HEK293 (cell line): ENCODE data around the gene FOLR1.

Experiments used
- CTCF ChIA-PET: fragments of 350-600 bp; formaldehyde crosslinking; extraction: SDS; loops from one replicate; lab custom pipeline; 2021; ENCODE audit warnings: antibody characterized with exemption; lab: Yijun Ruan, JAX
- POLR2A ChIA-PET: fragments of 300-600 bp; formaldehyde crosslinking; extraction: SDS; loops from one replicate; lab custom pipeline; 2020; ENCODE audit warnings: antibody characterized with exemption, inconsistent platforms; lab: Yijun Ruan, JAX
- H3K27ac ChIP-seq: fragments of 200-500 bp; sonication (Bioruptor generic); 2 replicates; pipeline ENCODE4 v1.5.1; 2014; ENCODE audit warnings: low read depth, low read length, control low read depth, inconsistent platforms; ENCODE audit errors: extremely low read depth
- H3K36me3 ChIP-seq, 2 experiments: fragments of 200-500 bp in 1 of 2; sonication (Bioruptor generic) in 1 of 2; 1 replicate in 1 of 2; 2 replicates in 1 of 2; pipeline ENCODE4 v1.5.1; 2014 to 2017; ENCODE audit warnings: inconsistent platforms in 2 of 2, low read length in 2 of 2; ENCODE audit not compliant: control insufficient read depth in 2 of 2, insufficient read depth in 1 of 2
- H3K4me1 ChIP-seq: fragments of 200-500 bp; sonication (Bioruptor generic); 2 replicates; pipeline ENCODE4 v1.5.1; 2014; ENCODE audit warnings: mild to moderate bottlenecking, low read length, inconsistent platforms; ENCODE audit not compliant: control insufficient read depth, insufficient read depth
- H3K4me3 ChIP-seq: 2 replicates; pipeline ENCODE4 v1.5.1; 2011; ENCODE audit warnings: low read depth, mild to moderate bottlenecking, control low read depth, low read length, moderate library complexity
- H3K9me3 ChIP-seq: fragments of 200-500 bp; sonication (Bioruptor generic); 2 replicates; pipeline ENCODE4 v1.5.1; 2014; ENCODE audit warnings: low read depth, low read length, inconsistent platforms; ENCODE audit not compliant: control insufficient read depth, insufficient read depth
- BCL11B ChIP-seq: fragments of 450-650 bp; formaldehyde crosslinking; IDR thresholded peaks from 2 replicates; pipeline ENCODE4 v1.5.1; 2016; ENCODE audit warnings: low read depth, missing biosample characterization, missing genetic modification characterization
- GLIS1 ChIP-seq: fragments of 450-650 bp; formaldehyde crosslinking; IDR thresholded peaks from 2 replicates; pipeline ENCODE4 v1.5.1; 2016; ENCODE audit warnings: missing biosample characterization, missing genetic modification characterization
- GLIS2 ChIP-seq: fragments of 450-650 bp; formaldehyde crosslinking; IDR thresholded peaks from 2 replicates; pipeline ENCODE4 v1.5.1; 2016; ENCODE audit warnings: missing biosample characterization, missing genetic modification characterization
- OVOL3 ChIP-seq: fragments of 450-650 bp; formaldehyde crosslinking; IDR thresholded peaks from 2 replicates; pipeline ENCODE4 v1.5.1; 2016; ENCODE audit warnings: missing biosample characterization, missing genetic modification characterization
- PRDM1 ChIP-seq: fragments of 450-650 bp; formaldehyde crosslinking; IDR thresholded peaks from 2 replicates; pipeline ENCODE4; 2016; ENCODE audit warnings: missing biosample characterization, missing genetic modification characterization
- SETDB1 ChIP-seq: IDR thresholded peaks from one replicate; pipeline ENCODE4 v1.6.1; 2017; ENCODE audit warnings: mild to moderate bottlenecking, low read length, moderate library complexity, mixed read lengths; ENCODE audit not compliant: insufficient read length
- SP7 ChIP-seq: fragments of 450-650 bp; formaldehyde crosslinking; IDR thresholded peaks from 2 replicates; pipeline ENCODE4 v1.5.1; 2016; ENCODE audit warnings: missing biosample characterization, missing genetic modification characterization
- ZFP37 ChIP-seq: fragments of 450-650 bp; formaldehyde crosslinking; IDR thresholded peaks from 2 replicates; pipeline ENCODE4 v1.5.1; 2016; ENCODE audit warnings: missing biosample characterization, missing genetic modification characterization
- ZIC2 ChIP-seq: fragments of 450-650 bp; formaldehyde crosslinking; IDR thresholded peaks from 2 replicates; pipeline ENCODE4 v1.5.1; 2016; ENCODE audit warnings: missing biosample characterization, missing genetic modification characterization
- ZNF140 ChIP-seq: fragments of 450-650 bp; formaldehyde crosslinking; IDR thresholded peaks from 2 replicates; pipeline ENCODE4 v1.5.1; 2016; ENCODE audit warnings: missing biosample characterization, missing genetic modification characterization
- ZNF266 ChIP-seq: fragments of 450-650 bp; formaldehyde crosslinking; IDR thresholded peaks from 2 replicates; pipeline ENCODE4 v1.5.1; 2016; ENCODE audit warnings: missing biosample characterization, missing genetic modification characterization, low read depth
- ZNF292 ChIP-seq: fragments of 450-650 bp; formaldehyde crosslinking; IDR thresholded peaks from 2 replicates; pipeline ENCODE4 v1.5.1; 2016; ENCODE audit warnings: low read depth, missing biosample characterization, missing genetic modification characterization, borderline replicate concordance
- ZNF311 ChIP-seq: fragments of 450-650 bp; formaldehyde crosslinking; IDR thresholded peaks from 2 replicates; pipeline ENCODE4 v1.5.1; 2017; ENCODE audit warnings: missing biosample characterization, missing genetic modification characterization, borderline replicate concordance
- ZNF501 ChIP-seq: fragments of 450-650 bp; formaldehyde crosslinking; IDR thresholded peaks from 2 replicates; pipeline ENCODE4 v1.5.1; 2016; ENCODE audit warnings: missing biosample characterization, missing genetic modification characterization
- ZNF521 ChIP-seq: fragments of 450-650 bp; formaldehyde crosslinking; IDR thresholded peaks from 2 replicates; pipeline ENCODE4 v1.5.1; 2017; ENCODE audit warnings: missing biosample characterization, mild to moderate bottlenecking, missing genetic modification characterization
- ZNF529 ChIP-seq: fragments of 450-650 bp; formaldehyde crosslinking; IDR thresholded peaks from 2 replicates; pipeline ENCODE4 v1.5.1; 2017; ENCODE audit warnings: missing genetic modification characterization, missing biosample characterization; ENCODE audit not compliant: insufficient replicate concordance
- ZNF548 ChIP-seq: fragments of 450-650 bp; formaldehyde crosslinking; IDR thresholded peaks from 2 replicates; pipeline ENCODE4 v1.5.1; 2016; ENCODE audit warnings: missing biosample characterization, missing genetic modification characterization
- ZNF555 ChIP-seq: fragments of 450-650 bp; formaldehyde crosslinking; conservative IDR thresholded peaks from 2 replicates; pipeline ENCODE4 v1.5.1; 2017; ENCODE audit warnings: missing biosample characterization, mild to moderate bottlenecking, missing genetic modification characterization, inconsistent platforms
- ZNF558 ChIP-seq: fragments of 450-650 bp; formaldehyde crosslinking; IDR thresholded peaks from 2 replicates; pipeline ENCODE4 v1.5.1; 2016; ENCODE audit warnings: missing biosample characterization, missing genetic modification characterization
- ZNF560 ChIP-seq: fragments of 450-650 bp; formaldehyde crosslinking; IDR thresholded peaks from 2 replicates; pipeline ENCODE4 v1.5.1; 2017; ENCODE audit warnings: missing biosample characterization, missing genetic modification characterization, borderline replicate concordance
- ZNF571 ChIP-seq: fragments of 450-650 bp; formaldehyde crosslinking; IDR thresholded peaks from 2 replicates; pipeline ENCODE4 v1.5.0; 2017; ENCODE audit warnings: missing biosample characterization, missing genetic modification characterization
- ZNF621 ChIP-seq: fragments of 450-650 bp; formaldehyde crosslinking; IDR thresholded peaks from 2 replicates; pipeline ENCODE4 v1.5.1; 2017; ENCODE audit warnings: missing biosample characterization, missing genetic modification characterization
- ZNF654 ChIP-seq: fragments of 450-650 bp; formaldehyde crosslinking; IDR thresholded peaks from 2 replicates; pipeline ENCODE4 v1.5.1; 2016; ENCODE audit warnings: low read depth, missing biosample characterization, missing genetic modification characterization
- ZNF777 ChIP-seq: fragments of 450-650 bp; formaldehyde crosslinking; IDR thresholded peaks from 2 replicates; pipeline ENCODE4 v1.5.1; 2017; ENCODE audit warnings: missing biosample characterization, missing genetic modification characterization, borderline replicate concordance
- ZNF843 ChIP-seq: fragments of 450-650 bp; formaldehyde crosslinking; IDR thresholded peaks from 2 replicates; pipeline ENCODE4 v1.5.1; 2016; ENCODE audit warnings: missing biosample characterization, missing genetic modification characterization
- TF ChIP-seq, protein P1 (sequence below): fragments of 450-650 bp; formaldehyde crosslinking; IDR thresholded peaks from 2 replicates; pipeline ENCODE4 v1.5.1; 2016; ENCODE audit warnings: missing biosample characterization, missing genetic modification characterization, low read depth
- TF ChIP-seq, protein P2 (sequence below): fragments of 450-650 bp; formaldehyde crosslinking; optimal IDR thresholded peaks from 2 replicates; pipeline ENCODE3; 2016; ENCODE audit warnings: missing biosample characterization, mild to moderate bottlenecking, missing genetic modification characterization
- TF ChIP-seq, protein P3 (sequence below): fragments of 450-650 bp; formaldehyde crosslinking; IDR thresholded peaks from 2 replicates; pipeline ENCODE4 v1.5.1; 2016; ENCODE audit warnings: missing biosample characterization, missing genetic modification characterization

The FOLR1 gene

GRCh38 chr11:72234920-72235319 is 43.0 kb downstream of the FOLR1 start:
- ChIA-PET POLR2A (interaction anchor here (0.7 kb wide), 2 partner anchors 12 to 180 kb away, joined by 3 read pairs; no protein-coding TSS in a partner anchor), CTCF (interaction anchor here (0.6 to 0.9 kb wide), 3 partner anchors 97 to 258 kb away, joined by 3 to 5 read pairs (median 4); no protein-coding TSS in a partner anchor)
- Histone ChIP-seq H3K27ac (no peak overlapping the region), H3K36me3 (peaks cover 0 to 88% of the 10 kb centered on the region in 2 experiments; a peak in 2 of 3 replicates), H3K4me1 (no peaks in the 10 kb centered on the region), H3K9me3 (no peaks in the 10 kb centered on the region), H3K4me3 (no peak overlapping the region)
- TF ChIP-seq, protein P1, sequence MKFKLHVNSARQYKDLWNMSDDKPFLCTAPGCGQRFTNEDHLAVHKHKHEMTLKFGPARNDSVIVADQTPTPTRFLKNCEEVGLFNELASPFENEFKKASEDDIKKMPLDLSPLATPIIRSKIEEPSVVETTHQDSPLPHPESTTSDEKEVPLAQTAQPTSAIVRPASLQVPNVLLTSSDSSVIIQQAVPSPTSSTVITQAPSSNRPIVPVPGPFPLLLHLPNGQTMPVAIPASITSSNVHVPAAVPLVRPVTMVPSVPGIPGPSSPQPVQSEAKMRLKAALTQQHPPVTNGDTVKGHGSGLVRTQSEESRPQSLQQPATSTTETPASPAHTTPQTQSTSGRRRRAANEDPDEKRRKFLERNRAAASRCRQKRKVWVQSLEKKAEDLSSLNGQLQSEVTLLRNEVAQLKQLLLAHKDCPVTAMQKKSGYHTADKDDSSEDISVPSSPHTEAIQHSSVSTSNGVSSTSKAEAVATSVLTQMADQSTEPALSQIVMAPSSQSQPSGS (tag by site-specific recombination), result no peak
- TF ChIP-seq ZIC2 (tag by site-specific recombination), result no peak
- TF ChIP-seq, protein P2, sequence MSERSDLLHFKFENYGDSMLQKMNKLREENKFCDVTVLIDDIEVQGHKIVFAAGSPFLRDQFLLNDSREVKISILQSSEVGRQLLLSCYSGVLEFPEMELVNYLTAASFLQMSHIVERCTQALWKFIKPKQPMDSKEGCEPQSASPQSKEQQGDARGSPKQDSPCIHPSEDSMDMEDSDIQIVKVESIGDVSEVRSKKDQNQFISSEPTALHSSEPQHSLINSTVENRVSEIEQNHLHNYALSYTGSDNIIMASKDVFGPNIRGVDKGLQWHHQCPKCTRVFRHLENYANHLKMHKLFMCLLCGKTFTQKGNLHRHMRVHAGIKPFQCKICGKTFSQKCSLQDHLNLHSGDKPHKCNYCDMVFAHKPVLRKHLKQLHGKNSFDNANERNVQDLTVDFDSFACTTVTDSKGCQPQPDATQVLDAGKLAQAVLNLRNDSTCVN, result no peak
- TF ChIP-seq, protein P3, sequence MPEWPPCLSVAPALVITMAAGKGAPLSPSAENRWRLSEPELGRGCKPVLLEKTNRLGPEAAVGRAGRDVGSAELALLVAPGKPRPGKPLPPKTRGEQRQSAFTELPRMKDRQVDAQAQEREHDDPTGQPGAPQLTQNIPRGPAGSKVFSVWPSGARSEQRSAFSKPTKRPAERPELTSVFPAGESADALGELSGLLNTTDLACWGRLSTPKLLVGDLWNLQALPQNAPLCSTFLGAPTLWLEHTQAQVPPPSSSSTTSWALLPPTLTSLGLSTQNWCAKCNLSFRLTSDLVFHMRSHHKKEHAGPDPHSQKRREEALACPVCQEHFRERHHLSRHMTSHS, result no peak
- no peak for TF ChIP-seq ZNF292 (tag by site-specific recombination)
- no peak for TF ChIP-seq PRDM1 (tag by site-specific recombination)
- no peak for TF ChIP-seq GLIS2
- TF ChIP-seq ZNF501 (tag by site-specific recombination), result no peak
- no peak for TF ChIP-seq SETDB1
- TF ChIP-seq ZNF654 (tag by site-specific recombination), result no peak
- TF ChIP-seq ZNF311, result no peak
- TF ChIP-seq BCL11B (tag by site-specific recombination), result no peak
- TF ChIP-seq ZNF140 (tag by site-specific recombination), result no peak
- TF ChIP-seq ZNF266 (tag by site-specific recombination), result no peak

DNA sequence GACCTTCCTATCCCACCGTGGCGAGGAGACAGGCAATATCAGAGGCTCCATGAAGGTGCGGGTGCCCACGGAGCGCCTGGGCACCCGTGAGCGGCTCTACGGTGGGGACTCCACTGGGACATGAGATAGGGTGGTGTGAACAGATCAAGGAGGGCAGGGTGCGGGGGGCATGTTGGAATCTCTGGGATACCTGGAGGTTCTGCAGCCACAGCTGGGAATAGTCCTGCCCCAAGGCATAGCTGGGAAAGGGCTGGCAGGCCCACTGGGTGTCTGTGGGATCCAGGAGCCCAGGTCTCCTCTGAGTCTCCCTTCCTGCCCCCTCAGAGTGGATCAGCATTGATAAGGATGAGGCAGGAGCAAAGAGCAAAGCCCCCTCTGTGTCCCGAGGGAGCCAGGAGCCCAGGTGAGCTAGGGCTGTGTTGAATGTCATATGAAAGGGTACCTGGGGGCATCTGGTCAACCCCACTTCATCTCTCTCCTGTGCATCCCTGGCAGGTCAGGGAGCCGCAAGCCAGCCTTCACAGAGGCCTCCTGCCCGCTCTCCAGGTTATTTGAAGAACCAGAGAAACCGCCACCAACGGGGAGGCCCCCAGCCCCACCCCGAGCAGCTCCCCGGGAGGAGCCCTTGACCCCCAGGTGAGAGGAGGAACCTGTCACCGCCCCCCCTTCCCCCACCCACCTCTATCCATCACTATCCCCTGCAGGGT is 43.6 kb downstream of the FOLR1 start:
- POLR2A ChIA-PET, result interaction anchor here (0.7 to 4.5 kb wide), 3 partner anchors 9 to 12 kb away, joined by 3 to 42 read pairs (median 5); partner anchors contain the start of gene INPPL1
- Histone ChIP-seq H3K27ac (no peak overlapping the region), H3K36me3 (peaks cover 0 to 82% of the 10 kb centered on the region in 2 experiments; a peak in 2 of 3 replicates)

GRCh38 chr11:72236083-72236697 is 44.2 kb downstream of the FOLR1 start:
- Histone ChIP-seq H3K27ac (no peak overlapping the region), H3K4me1 (no peaks in the 10 kb centered on the region), H3K4me3 (no peak overlapping the region), H3K9me3 (no peaks in the 10 kb centered on the region), H3K36me3 (peaks cover 0 to 76% of the 10 kb centered on the region in 2 experiments; a peak in 2 of 3 replicates)
- no peak for TF ChIP-seq PRDM1 (tag by site-specific recombination)
- no peak for TF ChIP-seq SP7 (tag by site-specific recombination)
- TF ChIP-seq ZNF140 (tag by site-specific recombination), result no peak
- no peak for TF ChIP-seq ZNF571 (tag by site-specific recombination)
- TF ChIP-seq ZNF777 (tag by site-specific recombination), result no peak
- TF ChIP-seq ZFP37 (tag by site-specific recombination), result no peak
- TF ChIP-seq ZNF529, result no peak
- TF ChIP-seq ZNF521 (tag by site-specific recombination), result no peak
- no peak for TF ChIP-seq ZNF555 (tag by site-specific recombination)
- TF ChIP-seq, protein P3, result no peak
- TF ChIP-seq ZNF548 (tag by site-specific recombination), result no peak
- no peak for TF ChIP-seq OVOL3 (tag by site-specific recombination)
- TF ChIP-seq ZNF621 (tag by site-specific recombination), result no peak
- ChIA-PET POLR2A (interaction anchor here (0.5 to 4.5 kb wide), 4 partner anchors 10 to 173 kb away, joined by 3 to 42 read pairs (median 4); partner anchors contain the start of gene INPPL1), CTCF (interaction anchor here (1.2 to 3.5 kb wide), 7 partner anchors 10 to 195 kb away, joined by 3 to 26 read pairs (median 5); partner anchors contain the start of gene INPPL1)

More for the DNA sequence above, 43.6 kb downstream of the FOLR1 start:
- CTCF ChIA-PET, result interaction anchor here (0.6 to 3.5 kb wide), 8 partner anchors 11 to 210 kb away, joined by 3 to 19 read pairs (median 4); no protein-coding TSS in a partner anchor
- no peak for TF ChIP-seq ZIC2 (tag by site-specific recombination)
- peak; percentile 47 for TF ChIP-seq GLIS1 (tag by site-specific recombination)
- TF ChIP-seq OVOL3 (tag by site-specific recombination), result no peak
- no peak for TF ChIP-seq ZNF843 (tag by site-specific recombination)
- no peak for TF ChIP-seq ZNF558 (tag by site-specific recombination)
- TF ChIP-seq ZNF560 (tag by site-specific recombination), result no peak
- Histone ChIP-seq H3K4me1 (no peaks in the 10 kb centered on the region), H3K4me3 (no peak overlapping the region), H3K9me3 (no peaks in the 10 kb centered on the region)
